Effector CD8-positive, alpha-beta T cell (primary cell): ENCODE results near the gene GUCY1A1.

ENCODE experiments used
- DNase-seq: peaks from one replicate; lab custom pipeline; 2025; lab: John Stamatoyannopoulos, UW

The GUCY1A1 gene

GRCh38 chr4:155693015-155693663 is 26.5 kb downstream of the GUCY1A1 start:
- no peak for DNase-seq

- DNase-seq = no peak
Observed at GRCh38 chr4:155694100-155694785, 27.6 kb downstream of the GUCY1A1 start.

- no peak for DNase-seq
Observed at GRCh38 chr4:155696226-155696625, 29.6 kb downstream of the GUCY1A1 start.

GRCh38 chr4:155696726-155697125 is 30.1 kb downstream of the GUCY1A1 start:
- DNase-seq = no peak

- no peak for DNase-seq
Observed at GRCh38 chr4:155701827-155702226, 35.2 kb downstream of the GUCY1A1 start.

GRCh38 chr4:155703486-155704247 is 37.0 kb downstream of the GUCY1A1 start:
- DNase-seq = no peak

GRCh38 chr4:155704841-155705404 is 38.3 kb downstream of the GUCY1A1 start:
- no peak for DNase-seq

GRCh38 chr4:155705664-155706063 is 39.0 kb downstream of the GUCY1A1 start:
- no peak for DNase-seq

GRCh38 chr4:155706147-155706546 is 39.5 kb downstream of the GUCY1A1 start:
- no peak for DNase-seq

- DNase-seq = no peak
Observed at GRCh38 chr4:155707251-155707650, 40.6 kb downstream of the GUCY1A1 start.

- DNase-seq = no peak
Observed at GRCh38 chr4:155708782-155709181, 42.1 kb downstream of the GUCY1A1 start.

GRCh38 chr4:155709918-155710317 is 43.3 kb downstream of the GUCY1A1 start:
- DNase-seq = no peak

GRCh38 chr4:155711556-155711955 is 44.9 kb downstream of the GUCY1A1 start:
- no peak for DNase-seq

GRCh38 chr4:155712846-155713245 is 46.2 kb downstream of the GUCY1A1 start:
- DNase-seq = no peak

GRCh38 chr4:155713911-155714310 is 47.3 kb downstream of the GUCY1A1 start:
- DNase-seq = no peak

- DNase-seq = no peak
Observed at GRCh38 chr4:155722336-155722735, 55.7 kb downstream of the GUCY1A1 start.

GRCh38 chr4:155722816-155723499 is 56.3 kb downstream of the GUCY1A1 start:
- DNase-seq = no peak

- DNase-seq = no peak
Observed at GRCh38 chr4:155724731-155725130, 58.1 kb downstream of the GUCY1A1 start.

- no peak for DNase-seq
Observed at GRCh38 chr4:155734065-155734464, 67.4 kb downstream of the GUCY1A1 start.

GRCh38 chr4:155734951-155735350 is 68.3 kb downstream of the GUCY1A1 start:
- no peak for DNase-seq

- DNase-seq = no peak
Observed at GRCh38 chr4:155735496-155735895, 68.8 kb downstream of the GUCY1A1 start.

GRCh38 chr4:155738548-155738947 is 71.9 kb downstream of the GUCY1A1 start:
- no peak for DNase-seq
